Measurements from ENCODE around the gene TUBGCP6. TPM values are rescaled to one million over a fixed set of nuclear protein-coding genes. Genes with fewer than 3 reads are reported as not detected.

Gene TUBGCP6
- total RNA-seq, 1 donor from 2014 or later, result 32.2 TPM

- TF ChIP-seq CTCF (IDR thresholded peaks at IDR 0.05), result no peak
- DNase-seq (ENCODE audit: low spot score), result no peak
- no peaks in the 10 kb centered on the region for H3K9me3 Mint-ChIP-seq (ENCODE audit: low read depth)
- H3K36me3 Mint-ChIP-seq (ENCODE audit: low read depth), result peaks cover 9% of the 10 kb centered on the region
- no peaks in the 10 kb centered on the region for H3K27me3 Mint-ChIP-seq (ENCODE audit: low read depth)
- H3K4me1 Mint-ChIP-seq (ENCODE audit: low read depth), result no peaks in the 10 kb centered on the region
- no peak overlapping the region for H3K4me3 Mint-ChIP-seq (ENCODE audit: unreplicated experiment)
- H3K27ac Mint-ChIP-seq (ENCODE audit: unreplicated experiment), result no peak overlapping the region
Observed at GRCh38 chr22:50229370-50229769, 15.5 kb downstream of the TUBGCP6 start.

GRCh38 chr22:50228366-50228765 lies 16.5 kb downstream of the TUBGCP6 start:
- TF ChIP-seq CTCF (IDR thresholded peaks at IDR 0.05), result no peak
- no peak overlapping the region for H3K27ac Mint-ChIP-seq (ENCODE audit: unreplicated experiment)
- H3K4me1 Mint-ChIP-seq (ENCODE audit: low read depth), result no peaks in the 10 kb centered on the region
- no peaks in the 10 kb centered on the region for H3K9me3 Mint-ChIP-seq (ENCODE audit: low read depth)
- H3K4me3 Mint-ChIP-seq (ENCODE audit: unreplicated experiment), result no peak overlapping the region
- no peaks in the 10 kb centered on the region for H3K27me3 Mint-ChIP-seq (ENCODE audit: low read depth)
- peaks cover 12% of the 10 kb centered on the region for H3K36me3 Mint-ChIP-seq (ENCODE audit: low read depth)
- no peak for DNase-seq (ENCODE audit: low spot score)

GRCh38 chr22:50227579-50228215 lies 17.1 kb downstream of the TUBGCP6 start:
- Mint-ChIP-seq H3K4me1 (ENCODE audit: low read depth) (no peaks in the 10 kb centered on the region), H3K4me3 (ENCODE audit: unreplicated experiment) (no peak overlapping the region), H3K27ac (ENCODE audit: unreplicated experiment) (no peak overlapping the region), H3K9me3 (ENCODE audit: low read depth) (no peaks in the 10 kb centered on the region), H3K27me3 (ENCODE audit: low read depth) (no peaks in the 10 kb centered on the region), H3K36me3 (ENCODE audit: low read depth) (peaks cover 16% of the 10 kb centered on the region)
- no peak for DNase-seq (ENCODE audit: low spot score)
- TF ChIP-seq CTCF (IDR thresholded peaks at IDR 0.05), result no peak

GRCh38 chr22:50226875-50227165 lies 18.0 kb downstream of the TUBGCP6 start:
- Mint-ChIP-seq H3K27ac (ENCODE audit: unreplicated experiment) (no peak overlapping the region), H3K4me3 (ENCODE audit: unreplicated experiment) (no peak overlapping the region), H3K4me1 (ENCODE audit: low read depth) (no peaks in the 10 kb centered on the region), H3K27me3 (ENCODE audit: low read depth) (no peaks in the 10 kb centered on the region), H3K9me3 (ENCODE audit: low read depth) (no peaks in the 10 kb centered on the region), H3K36me3 (ENCODE audit: low read depth) (peaks cover 16% of the 10 kb centered on the region)
- no peak for TF ChIP-seq CTCF (IDR thresholded peaks at IDR 0.05)
- no peak for DNase-seq (ENCODE audit: low spot score)

- H3K27ac Mint-ChIP-seq (ENCODE audit: unreplicated experiment), result no peak overlapping the region
- no peaks in the 10 kb centered on the region for H3K4me1 Mint-ChIP-seq (ENCODE audit: low read depth)
- no peak for DNase-seq (ENCODE audit: low spot score)
- no peaks in the 10 kb centered on the region for H3K9me3 Mint-ChIP-seq (ENCODE audit: low read depth)
- no peak overlapping the region for H3K4me3 Mint-ChIP-seq (ENCODE audit: unreplicated experiment)
- H3K36me3 Mint-ChIP-seq (ENCODE audit: low read depth), result peaks cover 16% of the 10 kb centered on the region
- TF ChIP-seq CTCF (IDR thresholded peaks at IDR 0.05), result no peak
- no peaks in the 10 kb centered on the region for H3K27me3 Mint-ChIP-seq (ENCODE audit: low read depth)
Observed at GRCh38 chr22:50226063-50226874, 18.6 kb downstream of the TUBGCP6 start.

Measured in chondrocyte (in vitro differentiated cells).